Suprapubic skin (tissue), 4 donors: ENCODE results near the gene EGR4. TPM values are rescaled to one million over a fixed set of nuclear protein-coding genes. Genes with fewer than 3 reads are reported as not detected.

ENCODE experiments used
- DNase-seq, 2 donors: peaks; one replicate each; pipeline ENCODE4 v3.0.0-alpha.2; 2019; ENCODE audit warnings: low spot score in 2 of 2
- H3K27ac ChIP-seq: fragments of 200-600 bp; sonication (generic); one replicate; pipeline ENCODE4 v1.5.1; 2019
- H3K27me3 ChIP-seq: fragments of 200-600 bp; sonication (generic); one replicate; pipeline ENCODE4 v1.5.1; 2019
- H3K36me3 ChIP-seq: fragments of 200-600 bp; sonication (generic); one replicate; pipeline ENCODE4 v1.5.1; 2019
- H3K4me1 ChIP-seq: fragments of 200-600 bp; sonication (generic); one replicate; pipeline ENCODE4 v1.5.1; 2019
- H3K4me3 ChIP-seq: fragments of 200-600 bp; sonication (generic); one replicate; pipeline ENCODE4 v1.5.1; 2019; ENCODE audit warnings: mild to moderate bottlenecking
- H3K9me3 ChIP-seq: fragments of 200-600 bp; sonication (generic); one replicate; pipeline ENCODE4 v1.5.1; 2019
- CTCF ChIP-seq, 2 donors: fragments of 200-600 bp in 1 of 2; fragments of 450-650 bp in 1 of 2; sonication (generic) in 1 of 2; IDR thresholded peaks; one replicate each; pipeline ENCODE4 v1.5.1; 2016 to 2019; ENCODE audit warnings: antibody characterized with exemption in 2 of 2, mild to moderate bottlenecking in 1 of 2, moderate library complexity in 1 of 2
- EP300 ChIP-seq: sonication (generic); formaldehyde crosslinking; IDR thresholded peaks from one replicate; pipeline ENCODE4 v1.6.1; 2017; ENCODE audit warnings: antibody characterized with exemption
- POLR2A ChIP-seq, 2 donors: fragments of 450-650 bp; IDR thresholded peaks; one replicate each; pipeline ENCODE4 v1.6.1; 2017; ENCODE audit warnings: antibody characterized with exemption in 2 of 2, mild to moderate bottlenecking in 2 of 2, moderate library complexity in 2 of 2
- POLR2AphosphoS5 ChIP-seq, 3 donors: sonication (generic); formaldehyde crosslinking; IDR thresholded peaks; one replicate each; pipeline ENCODE4 v1.6.1; 2017; ENCODE audit warnings: antibody characterized with exemption in 3 of 3
- WGBS: methylation state at CpG from one replicate; pipeline ENCODE4 v1.1.5; 2018; 5-methylcytosine and 5-hydroxymethylcytosine counted together
- total RNA-seq, 4 donors: library from RNA; depleted of rRNA; stranded (reverse); fragments of >200 nt; gene quantifications; one replicate each; pipeline ENCODE4 v1.1.0, GENCODE V29; 2016

The EGR4 gene
- total RNA-seq, 4 donors from 2014 or later: not detected

- 72% methylated on average over 4 of the region's 4 CpGs for WGBS
- no peak overlapping the region for H3K4me3 ChIP-seq
- no peak overlapping the region for H3K27ac ChIP-seq
- no peaks in the 10 kb centered on the region for H3K9me3 ChIP-seq
- DNase-seq: no peak
- TF ChIP-seq POLR2A (IDR thresholded peaks at IDR 0.05) (no peak), EP300 (no peak), CTCF (IDR thresholded peaks at IDR 0.05) (no peak), POLR2AphosphoS5 (IDR thresholded peaks at IDR 0.05) (no peak)
- H3K36me3 ChIP-seq: peaks cover 3% of the 10 kb centered on the region
- no peaks in the 10 kb centered on the region for H3K4me1 ChIP-seq
- H3K27me3 ChIP-seq: no peaks in the 10 kb centered on the region
Measured at GRCh38 chr2:73259704-73260337, 33.5 kb downstream of the EGR4 start.

DNA sequence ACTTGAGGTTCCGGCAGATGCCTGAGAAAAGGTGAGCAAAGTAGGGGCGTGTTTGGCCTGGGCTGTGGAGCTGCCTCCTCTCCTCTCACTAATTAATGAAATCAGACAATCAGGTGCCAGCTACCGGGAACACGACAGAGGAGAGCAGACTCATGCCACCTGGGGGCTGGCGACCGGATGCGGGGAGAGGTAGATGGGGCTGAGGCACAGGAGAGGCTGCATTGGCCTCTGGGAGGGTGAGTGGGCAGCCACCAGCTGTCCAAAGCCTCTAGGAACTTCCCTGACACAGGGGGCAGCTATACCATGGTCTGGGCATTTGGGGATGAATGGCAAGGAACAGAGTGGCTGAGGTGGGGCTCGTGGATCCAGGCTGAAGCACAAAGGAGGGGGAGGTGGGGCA is 34.1 kb downstream of the EGR4 start:
- no peak overlapping the region for H3K27ac ChIP-seq
- TF ChIP-seq EP300: no peak
- no peak for TF ChIP-seq CTCF (IDR thresholded peaks at IDR 0.05)
- TF ChIP-seq POLR2AphosphoS5 (IDR thresholded peaks at IDR 0.05): no peak
- no peak for TF ChIP-seq POLR2A (IDR thresholded peaks at IDR 0.05)
- no peak overlapping the region for H3K4me3 ChIP-seq
- DNase-seq: no peak
- H3K27me3 ChIP-seq: no peaks in the 10 kb centered on the region
- H3K36me3 ChIP-seq: peaks cover 5% of the 10 kb centered on the region
- 93% methylated on average over 7 of the region's 8 CpGs for WGBS
- H3K9me3 ChIP-seq: no peaks in the 10 kb centered on the region
- H3K4me1 ChIP-seq: no peaks in the 10 kb centered on the region

GRCh38 chr2:73258913-73259215 is 34.5 kb downstream of the EGR4 start:
- no CpG with 5 or more reads among the region's 9 CpGs for WGBS
- no peaks in the 10 kb centered on the region for H3K27me3 ChIP-seq
- H3K4me1 ChIP-seq: no peaks in the 10 kb centered on the region
- peaks cover 9% of the 10 kb centered on the region for H3K36me3 ChIP-seq
- no peak overlapping the region for H3K27ac ChIP-seq
- peak in 1 of 2 donors; percentile 55 for DNase-seq
- H3K9me3 ChIP-seq: no peaks in the 10 kb centered on the region
- TF ChIP-seq POLR2A (IDR thresholded peaks at IDR 0.05) (no peak), EP300 (no peak), CTCF (IDR thresholded peaks at IDR 0.05) (no peak), POLR2AphosphoS5 (IDR thresholded peaks at IDR 0.05) (no peak)
- H3K4me3 ChIP-seq: no peak overlapping the region

GRCh38 chr2:73258186-73258912 is 35.0 kb downstream of the EGR4 start:
- Histone ChIP-seq H3K36me3 (peaks cover 14% of the 10 kb centered on the region), H3K4me1 (no peaks in the 10 kb centered on the region), H3K27me3 (no peaks in the 10 kb centered on the region), H3K9me3 (no peaks in the 10 kb centered on the region), H3K4me3 (no peak overlapping the region), H3K27ac (no peak overlapping the region)
- TF ChIP-seq POLR2A (IDR thresholded peaks at IDR 0.05) (no peak), EP300 (no peak), POLR2AphosphoS5 (IDR thresholded peaks at IDR 0.05) (no peak), CTCF (IDR thresholded peaks at IDR 0.05) (no peak)
- peak in 1 of 2 donors; percentile 55 for DNase-seq
- WGBS: 82% methylated on average over 4 of the region's 8 CpGs

DNA sequence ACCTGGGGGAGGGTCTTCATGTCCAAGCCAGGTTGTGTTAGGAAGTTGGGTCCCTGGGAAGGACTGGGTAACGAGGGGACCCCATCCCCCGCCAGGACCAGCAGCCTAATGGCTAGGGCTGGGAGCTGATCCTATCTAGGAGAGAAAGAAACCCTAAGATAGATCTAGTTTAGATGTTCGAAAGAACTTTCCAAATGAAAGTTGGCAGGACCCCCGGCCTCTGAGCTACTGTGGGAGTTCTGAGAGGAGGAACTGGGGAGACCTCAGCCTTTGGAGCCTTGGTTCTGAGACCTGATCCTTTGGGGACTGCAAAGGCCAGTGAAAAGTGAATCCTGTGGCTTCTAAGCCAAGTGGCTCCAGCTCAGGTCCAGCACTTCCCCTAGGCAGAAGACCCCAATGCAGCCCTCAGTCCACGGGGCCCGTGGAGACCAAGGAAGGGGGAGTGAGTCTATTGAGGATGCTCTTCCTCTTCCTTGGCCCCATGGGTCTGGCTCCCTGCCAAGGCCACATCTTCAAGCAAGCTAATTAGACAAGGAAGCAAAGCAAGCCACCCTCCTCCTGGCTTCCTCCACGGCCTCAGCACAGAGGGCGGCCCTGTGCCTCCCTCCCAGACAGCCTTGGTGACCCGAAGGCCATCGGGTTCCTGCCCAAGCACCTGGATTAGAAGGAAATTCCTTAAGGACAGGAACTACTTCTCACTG is 35.8 kb downstream of the EGR4 start:
- H3K4me1 ChIP-seq: no peaks in the 10 kb centered on the region
- H3K4me3 ChIP-seq: no peak overlapping the region
- H3K27me3 ChIP-seq: no peaks in the 10 kb centered on the region
- peaks cover 22% of the 10 kb centered on the region for H3K36me3 ChIP-seq
- no peak for TF ChIP-seq POLR2AphosphoS5 (IDR thresholded peaks at IDR 0.05)
- no peak for TF ChIP-seq POLR2A (IDR thresholded peaks at IDR 0.05)
- no peak for TF ChIP-seq CTCF (IDR thresholded peaks at IDR 0.05)
- no peak for TF ChIP-seq EP300
- no peaks in the 10 kb centered on the region for H3K9me3 ChIP-seq
- H3K27ac ChIP-seq: no peak overlapping the region
- DNase-seq: peak in 1 of 2 donors; percentile 65
- 71% methylated on average over 10 of the region's 10 CpGs for WGBS
